HepG2 (cell line): ENCODE data around the gene PDZRN4.

Source experiments
- HCFC1 ChIP-seq: fragments of 150-350 bp; IDR thresholded peaks from 2 replicates; pipeline ENCODE4 v1.6.1; 2014; ENCODE audit warnings: low read depth, low read length
- REST ChIP-seq, 2 experiments: IDR thresholded peaks; 2 replicates each; pipeline ENCODE4 v1.6.1; 2011 to 2012; ENCODE audit warnings: low read length in 2 of 2, borderline replicate concordance in 1 of 2, low read depth in 1 of 2, mild to moderate bottlenecking in 1 of 2, moderate library complexity in 1 of 2
- ZNF780A ChIP-seq: sonication (generic); formaldehyde crosslinking; IDR thresholded peaks from 2 replicates; pipeline ENCODE4 v1.8.0; 2022; ENCODE audit warnings: mild to moderate bottlenecking, missing genetic modification reagents, moderate library complexity

- no peak for TF ChIP-seq REST (IDR thresholded peaks at IDR 0.05; ENCODE audit: borderline replicate concordance in 1 of 2, low read depth in 1 of 2, low read length in 2 of 2)
- no peak for TF ChIP-seq ZNF780A (CRISPR knock-in tag)
- TF ChIP-seq HCFC1 = no peak
Observed at GRCh38 chr12:41364211-41364610, 176.1 kb downstream of the PDZRN4 start.
